ENCODE measurements around the gene ZNF546. TPM values are rescaled to one million over a fixed set of nuclear protein-coding genes. Genes with fewer than 3 reads are reported as not detected.

Gene ZNF546
- total RNA-seq, 4 donors from 2014 or later: 4.2 to 13.3 (median 9.0) TPM

GRCh38 chr19:39971380-39972035, 25.4 kb upstream of the ZNF546 start:
- TF ChIP-seq CTCF (IDR thresholded peaks at IDR 0.05) (no peak), EP300 (IDR thresholded peaks at IDR 0.05) (no peak), POLR2A (IDR thresholded peaks at IDR 0.05) (no peak)
- no peak for DNase-seq (ENCODE audit: low spot score in 2 of 2)
- 2 to 3% methylated on average over 20 to 21 of the region's 21 CpGs for WGBS, 2 donors

GRCh38 chr19:39974377-39975155, 22.3 kb upstream of the ZNF546 start:
- Histone ChIP-seq H3K4me3 (no peak overlapping the region), H3K9me3 (no peaks in the 10 kb centered on the region), H3K27me3 (no peaks in the 10 kb centered on the region), H3K27ac (no peak overlapping the region), H3K36me3 (peaks cover 2 to 76% (median 30%) of the 10 kb centered on the region in 3 donors), H3K4me1 (peaks cover 4 to 31% (median 13%) of the 10 kb centered on the region in 4 donors)
- 85 to 88% methylated on average over 19 to 24 of the region's 24 CpGs for WGBS, 2 donors
- TF ChIP-seq CTCF (IDR thresholded peaks at IDR 0.05) (no peak), EP300 (IDR thresholded peaks at IDR 0.05) (no peak), POLR2A (IDR thresholded peaks at IDR 0.05) (no peak)
- DNase-seq (ENCODE audit: low spot score in 2 of 2): no peak

More at GRCh38 chr19:39971380-39972035, 25.4 kb upstream of the ZNF546 start:
- H3K27me3 ChIP-seq: no peaks in the 10 kb centered on the region
- H3K4me1 ChIP-seq: peaks cover 4 to 35% (median 15%) of the 10 kb centered on the region in 4 donors
- H3K27ac ChIP-seq: peak overlapping the region; percentile 47 to 96 (median 91)
- no peaks in the 10 kb centered on the region for H3K9me3 ChIP-seq
- H3K4me3 ChIP-seq: peak overlapping the region; percentile 69 to 83 (median 75)
- H3K36me3 ChIP-seq: peaks cover 2 to 46% (median 18%) of the 10 kb centered on the region in 3 donors

- TF ChIP-seq EP300 (IDR thresholded peaks at IDR 0.05) (no peak), POLR2A (IDR thresholded peaks at IDR 0.05) (no peak), CTCF (IDR thresholded peaks at IDR 0.05) (no peak)
- no peak overlapping the region for H3K4me3 ChIP-seq
- no peaks in the 10 kb centered on the region for H3K27me3 ChIP-seq
- no peak for DNase-seq (ENCODE audit: low spot score in 2 of 2)
- 100% methylated on average over 1 of the region's 1 CpG for WGBS, 2 donors
- H3K4me1 ChIP-seq: no peaks in the 10 kb centered on the region
- peaks cover 0 to 63% (median 9%) of the 10 kb centered on the region in 4 donors for H3K9me3 ChIP-seq
- no peak overlapping the region for H3K27ac ChIP-seq
- H3K36me3 ChIP-seq: peaks cover 0 to 71% (median 18%) of the 10 kb centered on the region in 3 donors
Measured at GRCh38 chr19:39982883-39983282, 14.0 kb upstream of the ZNF546 start.

- WGBS, 2 donors: 82 to 95% methylated on average over 5 of the region's 5 CpGs
- Histone ChIP-seq H3K36me3 (peaks cover 0 to 68% (median 16%) of the 10 kb centered on the region in 3 donors), H3K4me1 (no peaks in the 10 kb centered on the region), H3K27ac (no peak overlapping the region), H3K9me3 (peaks cover 0 to 72% (median 9%) of the 10 kb centered on the region in 4 donors), H3K4me3 (no peak overlapping the region), H3K27me3 (no peaks in the 10 kb centered on the region)
- no peak for TF ChIP-seq EP300 (IDR thresholded peaks at IDR 0.05)
- no peak for TF ChIP-seq POLR2A (IDR thresholded peaks at IDR 0.05)
- TF ChIP-seq CTCF (IDR thresholded peaks at IDR 0.05): no peak
- no peak for DNase-seq (ENCODE audit: low spot score in 2 of 2)
Measured at GRCh38 chr19:39983695-39984300, 13.1 kb upstream of the ZNF546 start.

All from tibial nerve (tissue), 4 donors.